RWPE2 (cell line): ENCODE results near the gene HEBP2.

Experiments used
- ATAC-seq: fragments of 200-7000 bp; cut with Tn5 transposase; 3 replicates; pipeline ENCODE4 v1.9.1; 2021; ENCODE audit warnings: low read depth
- DNase-seq: peaks from one replicate; pipeline ENCODE4 v3.0.0-alpha.2; 2020; ENCODE audit warnings: low spot score
- H3K27ac ChIP-seq: fragments of 450-650 bp; 2 replicates; pipeline ENCODE4 v1.5.1; 2017; ENCODE audit warnings: mild to moderate bottlenecking; ENCODE audit not compliant: poor library complexity, severe bottlenecking
- H3K27me3 ChIP-seq: fragments of 250-450 bp; sonication (Bioruptor Pico); 2 replicates; pipeline ENCODE4 v1.5.1; 2021; ENCODE audit warnings: mild to moderate bottlenecking, moderate library complexity; ENCODE audit not compliant: insufficient read depth, poor library complexity, severe bottlenecking
- H3K36me3 ChIP-seq: fragments of 250-450 bp; sonication (Bioruptor Pico); 2 replicates; pipeline ENCODE4 v1.5.1; 2020; ENCODE audit warnings: low read depth, mild to moderate bottlenecking, moderate library complexity
- H3K4me1 ChIP-seq: fragments of 250-450 bp; sonication (Bioruptor Pico); 2 replicates; pipeline ENCODE4 v1.5.1; 2021; ENCODE audit warnings: mild to moderate bottlenecking, moderate library complexity; ENCODE audit not compliant: insufficient read depth, poor library complexity, severe bottlenecking
- H3K4me3 ChIP-seq: fragments of 250-450 bp; sonication (Bioruptor Pico); 2 replicates; pipeline ENCODE4 v1.5.1; 2021; ENCODE audit warnings: mild to moderate bottlenecking, moderate library complexity; ENCODE audit not compliant: severe bottlenecking
- H3K9me3 ChIP-seq: fragments of 250-450 bp; sonication (Bioruptor Pico); 2 replicates; pipeline ENCODE4 v1.5.1; 2021; ENCODE audit warnings: mild to moderate bottlenecking, moderate library complexity; ENCODE audit not compliant: severe bottlenecking
- TF ChIP-seq, protein P1 (sequence below): fragments of 450-650 bp; IDR thresholded peaks from one replicate; pipeline ENCODE4 v1.5.1; 2017; ENCODE audit warnings: mild to moderate bottlenecking, moderate library complexity; ENCODE audit not compliant: poor library complexity, severe bottlenecking

Gene HEBP2

DNA sequence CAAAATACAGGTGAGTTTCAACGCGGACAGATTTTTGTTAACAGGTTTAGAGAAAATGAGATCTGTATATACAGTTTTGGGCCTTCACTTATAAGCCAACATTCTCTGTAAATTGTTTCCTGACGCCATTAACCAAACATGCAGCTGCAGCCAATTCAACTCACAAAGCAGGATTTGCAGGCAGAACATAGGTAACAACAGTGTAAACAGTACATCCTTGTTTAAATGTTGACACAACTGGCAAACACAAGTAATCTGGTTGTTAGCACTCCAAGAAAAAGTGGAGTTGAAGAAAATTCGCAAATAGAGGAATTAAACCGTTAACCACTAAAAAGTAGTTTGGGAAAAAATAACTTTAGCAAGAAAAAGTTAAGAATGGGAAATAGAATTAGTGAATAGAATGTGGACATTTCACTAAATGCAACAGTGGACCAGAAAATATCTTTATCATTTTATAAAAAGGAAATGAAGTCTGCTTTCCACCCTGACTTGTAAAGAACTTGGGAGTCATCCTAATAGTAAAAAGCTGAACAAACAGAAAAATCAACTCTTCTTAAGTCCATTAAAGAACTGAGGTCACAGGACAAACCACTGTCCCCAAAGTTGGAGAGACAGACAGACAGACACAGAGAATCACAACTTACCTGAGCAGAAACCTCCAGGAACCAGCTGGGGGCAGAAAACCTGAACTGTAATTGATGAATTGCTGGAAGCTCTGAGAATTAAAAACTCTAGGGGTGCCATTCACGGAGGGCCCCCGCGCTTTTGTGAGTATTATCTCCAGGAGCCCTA is 16.2 kb upstream of the HEBP2 start:
- no peak for DNase-seq
- Histone ChIP-seq H3K9me3 (no peaks in the 10 kb centered on the region), H3K4me3 (no peak overlapping the region), H3K4me1 (no peaks in the 10 kb centered on the region), H3K36me3 (no peaks in the 10 kb centered on the region), H3K27me3 (no peaks in the 10 kb centered on the region), H3K27ac (no peak overlapping the region)
- TF ChIP-seq, protein P1, sequence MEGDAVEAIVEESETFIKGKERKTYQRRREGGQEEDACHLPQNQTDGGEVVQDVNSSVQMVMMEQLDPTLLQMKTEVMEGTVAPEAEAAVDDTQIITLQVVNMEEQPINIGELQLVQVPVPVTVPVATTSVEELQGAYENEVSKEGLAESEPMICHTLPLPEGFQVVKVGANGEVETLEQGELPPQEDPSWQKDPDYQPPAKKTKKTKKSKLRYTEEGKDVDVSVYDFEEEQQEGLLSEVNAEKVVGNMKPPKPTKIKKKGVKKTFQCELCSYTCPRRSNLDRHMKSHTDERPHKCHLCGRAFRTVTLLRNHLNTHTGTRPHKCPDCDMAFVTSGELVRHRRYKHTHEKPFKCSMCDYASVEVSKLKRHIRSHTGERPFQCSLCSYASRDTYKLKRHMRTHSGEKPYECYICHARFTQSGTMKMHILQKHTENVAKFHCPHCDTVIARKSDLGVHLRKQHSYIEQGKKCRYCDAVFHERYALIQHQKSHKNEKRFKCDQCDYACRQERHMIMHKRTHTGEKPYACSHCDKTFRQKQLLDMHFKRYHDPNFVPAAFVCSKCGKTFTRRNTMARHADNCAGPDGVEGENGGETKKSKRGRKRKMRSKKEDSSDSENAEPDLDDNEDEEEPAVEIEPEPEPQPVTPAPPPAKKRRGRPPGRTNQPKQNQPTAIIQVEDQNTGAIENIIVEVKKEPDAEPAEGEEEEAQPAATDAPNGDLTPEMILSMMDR: no peak
- no peak for ATAC-seq

DNA sequence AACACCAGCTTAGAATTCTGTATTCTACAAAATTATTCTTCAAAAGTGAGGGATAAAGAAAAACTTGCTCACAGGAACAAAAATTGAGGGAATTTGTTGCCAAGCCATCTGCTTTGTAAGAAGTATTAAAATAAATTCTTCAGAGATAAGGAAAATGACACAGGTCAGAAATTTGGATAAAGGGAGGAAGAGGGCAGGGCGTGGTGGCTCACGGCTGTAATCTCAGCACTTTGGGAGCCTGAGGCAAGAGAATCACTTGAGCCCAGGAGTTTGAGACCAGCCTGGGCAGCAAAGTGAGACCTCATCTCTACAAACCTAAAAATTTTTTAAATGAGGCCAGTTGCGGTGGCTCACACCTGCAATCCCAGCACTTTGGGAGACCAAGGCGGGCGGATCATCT is 14.5 kb upstream of the HEBP2 start:
- TF ChIP-seq, protein P1: no peak
- H3K4me1 ChIP-seq: no peaks in the 10 kb centered on the region
- DNase-seq: no peak

DNA sequence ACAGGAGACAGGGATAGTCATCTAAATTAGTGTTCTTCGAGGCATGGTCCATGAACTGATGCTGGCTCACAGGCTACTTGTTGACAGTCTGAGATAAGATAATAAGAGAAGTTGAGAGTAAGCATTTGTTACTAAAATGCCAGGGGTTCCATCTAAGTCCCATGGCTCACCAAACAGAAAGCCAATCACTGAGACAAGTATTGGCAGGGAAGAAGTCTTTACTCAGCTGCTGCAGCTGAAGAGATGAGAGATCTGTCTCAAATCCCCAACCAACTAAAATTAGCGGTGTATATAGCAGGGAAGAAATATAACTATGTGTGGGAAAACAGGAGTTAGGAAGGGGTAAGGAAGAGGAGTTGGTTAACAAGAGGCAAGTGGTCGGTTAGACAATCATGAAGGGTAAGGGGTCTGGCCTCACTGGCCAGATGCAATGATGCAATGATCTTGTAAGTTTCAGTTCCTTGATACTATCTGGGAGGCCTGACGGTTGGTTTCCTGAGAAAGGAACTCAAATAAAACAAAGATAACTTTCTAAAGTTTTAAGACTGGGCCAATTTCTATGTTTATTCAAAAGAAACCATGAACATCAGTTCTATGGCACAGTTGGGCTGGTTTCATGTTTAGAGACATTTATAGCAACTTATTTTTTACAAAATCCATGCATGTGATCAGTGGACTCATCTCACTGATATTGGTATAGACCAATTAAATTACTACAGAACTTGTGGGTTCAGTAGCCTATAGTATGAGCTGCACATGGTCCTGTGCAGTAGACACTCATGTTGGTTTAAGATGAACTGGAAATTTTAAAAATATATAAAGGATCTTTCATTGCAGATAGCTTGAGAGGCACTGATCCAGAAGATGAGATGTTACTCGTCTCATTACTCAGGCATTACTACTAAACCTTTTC is 9.9 kb upstream of the HEBP2 start:
- no peak for ATAC-seq
- H3K9me3 ChIP-seq: no peaks in the 10 kb centered on the region
- H3K4me1 ChIP-seq: no peaks in the 10 kb centered on the region
- H3K27ac ChIP-seq: no peak overlapping the region
- no peaks in the 10 kb centered on the region for H3K27me3 ChIP-seq
- TF ChIP-seq, protein P1: no peak
- no peak overlapping the region for H3K4me3 ChIP-seq
- no peak for DNase-seq
- H3K36me3 ChIP-seq: no peaks in the 10 kb centered on the region

More for the DNA sequence above, 14.5 kb upstream of the HEBP2 start:
- Histone ChIP-seq H3K4me3 (no peak overlapping the region), H3K27ac (no peak overlapping the region), H3K27me3 (no peaks in the 10 kb centered on the region), H3K36me3 (no peaks in the 10 kb centered on the region), H3K9me3 (no peaks in the 10 kb centered on the region)
- no peak for ATAC-seq

DNA sequence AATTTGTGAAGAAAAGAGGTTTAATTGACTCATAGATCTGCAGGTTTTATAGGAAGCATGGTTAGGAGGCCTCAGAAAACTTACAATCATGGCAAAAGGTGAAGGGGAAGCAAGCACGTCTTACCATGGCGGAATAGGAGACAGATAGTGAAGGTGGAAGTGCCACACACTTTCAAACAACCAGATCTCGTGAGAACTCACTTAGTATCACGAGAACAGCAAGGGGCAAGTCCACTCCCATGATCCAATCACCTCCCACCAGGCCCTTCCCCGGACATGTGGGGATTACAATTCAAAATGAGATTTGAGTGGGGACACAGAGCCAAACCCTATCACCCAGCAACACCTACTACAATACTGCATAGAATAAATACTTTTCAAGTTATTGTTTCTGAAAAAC is 7.3 kb upstream of the HEBP2 start:
- Histone ChIP-seq H3K9me3 (no peaks in the 10 kb centered on the region), H3K4me3 (no peak overlapping the region), H3K4me1 (no peaks in the 10 kb centered on the region), H3K36me3 (no peaks in the 10 kb centered on the region), H3K27ac (no peak overlapping the region), H3K27me3 (no peaks in the 10 kb centered on the region)
- ATAC-seq (no peak), DNase-seq (no peak)
- TF ChIP-seq, protein P1: no peak
